Fibroblast of pulmonary artery (primary cell): Measurements from ENCODE around the gene TTLL11.

Experiments
- DNase-seq: peaks from one replicate; pipeline ENCODE4 v3.0.0-alpha.2; 2010; ENCODE audit warnings: low read depth
- H3K4me3 ChIP-seq: replicated peaks from 2 replicates; pipeline ENCODE4 v1.5.1; 2011; ENCODE audit warnings: low read depth, mild to moderate bottlenecking, control low read depth, low read length, moderate library complexity
- TF ChIP-seq, protein P1 (sequence below): IDR thresholded peaks from 2 replicates; pipeline ENCODE4 v1.5.1; 2011; ENCODE audit warnings: mild to moderate bottlenecking, control low read depth, low read length, inconsistent platforms; ENCODE audit errors: missing control alignments

The TTLL11 gene

DNA sequence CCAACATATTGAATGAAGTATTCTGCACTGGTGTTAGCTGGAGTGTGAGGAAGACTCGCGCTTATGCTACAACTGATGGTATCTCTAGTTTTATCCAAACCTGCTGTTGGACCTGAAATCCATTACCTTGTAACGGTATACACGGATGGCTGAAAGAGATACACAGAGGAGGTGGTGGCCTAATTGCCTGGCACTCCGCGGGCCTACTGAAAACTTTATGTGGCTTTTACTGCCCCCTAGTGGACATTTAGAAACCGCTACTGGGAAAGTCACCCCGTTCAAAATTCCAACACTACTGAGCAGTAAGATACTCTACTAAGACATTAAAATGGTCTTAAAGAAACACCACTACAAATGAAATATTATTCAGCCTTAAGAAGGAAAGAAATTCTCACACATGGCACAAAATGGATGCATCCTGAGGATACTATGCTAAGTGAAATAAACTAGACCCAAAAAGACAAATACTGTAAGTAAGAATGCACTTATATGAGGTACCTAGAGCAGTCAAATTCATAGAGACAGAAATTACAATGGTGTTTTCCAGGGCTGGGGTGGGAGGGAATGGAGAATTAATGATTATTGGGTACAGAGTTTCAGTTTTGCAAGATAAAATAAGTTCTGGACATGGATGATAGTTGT lies 100.4 kb downstream of the TTLL11 start:
- H3K4me3 ChIP-seq: no peak overlapping the region
- DNase-seq: peak; percentile 85
- TF ChIP-seq, protein P1, sequence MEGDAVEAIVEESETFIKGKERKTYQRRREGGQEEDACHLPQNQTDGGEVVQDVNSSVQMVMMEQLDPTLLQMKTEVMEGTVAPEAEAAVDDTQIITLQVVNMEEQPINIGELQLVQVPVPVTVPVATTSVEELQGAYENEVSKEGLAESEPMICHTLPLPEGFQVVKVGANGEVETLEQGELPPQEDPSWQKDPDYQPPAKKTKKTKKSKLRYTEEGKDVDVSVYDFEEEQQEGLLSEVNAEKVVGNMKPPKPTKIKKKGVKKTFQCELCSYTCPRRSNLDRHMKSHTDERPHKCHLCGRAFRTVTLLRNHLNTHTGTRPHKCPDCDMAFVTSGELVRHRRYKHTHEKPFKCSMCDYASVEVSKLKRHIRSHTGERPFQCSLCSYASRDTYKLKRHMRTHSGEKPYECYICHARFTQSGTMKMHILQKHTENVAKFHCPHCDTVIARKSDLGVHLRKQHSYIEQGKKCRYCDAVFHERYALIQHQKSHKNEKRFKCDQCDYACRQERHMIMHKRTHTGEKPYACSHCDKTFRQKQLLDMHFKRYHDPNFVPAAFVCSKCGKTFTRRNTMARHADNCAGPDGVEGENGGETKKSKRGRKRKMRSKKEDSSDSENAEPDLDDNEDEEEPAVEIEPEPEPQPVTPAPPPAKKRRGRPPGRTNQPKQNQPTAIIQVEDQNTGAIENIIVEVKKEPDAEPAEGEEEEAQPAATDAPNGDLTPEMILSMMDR: peak; percentile 77

DNA sequence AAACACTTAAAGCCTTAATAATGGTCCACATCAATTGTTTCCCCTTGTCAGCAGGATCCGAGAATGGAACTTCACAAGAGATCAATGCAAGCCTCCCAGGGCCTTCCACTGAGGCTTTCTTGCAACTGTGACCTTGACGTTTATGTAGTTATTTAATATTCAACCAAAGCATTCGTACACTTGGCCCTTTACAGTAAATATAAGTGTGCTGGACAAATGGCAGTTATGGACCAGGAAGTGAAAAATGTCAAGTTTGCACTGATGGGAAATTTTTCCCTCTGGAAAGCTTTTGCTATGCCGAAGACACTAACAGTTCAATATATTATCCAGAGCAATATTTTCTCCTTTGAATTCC lies 101.8 kb downstream of the TTLL11 start:
- TF ChIP-seq, protein P1: no peak
- H3K4me3 ChIP-seq: no peak overlapping the region
- DNase-seq: no peak

DNA sequence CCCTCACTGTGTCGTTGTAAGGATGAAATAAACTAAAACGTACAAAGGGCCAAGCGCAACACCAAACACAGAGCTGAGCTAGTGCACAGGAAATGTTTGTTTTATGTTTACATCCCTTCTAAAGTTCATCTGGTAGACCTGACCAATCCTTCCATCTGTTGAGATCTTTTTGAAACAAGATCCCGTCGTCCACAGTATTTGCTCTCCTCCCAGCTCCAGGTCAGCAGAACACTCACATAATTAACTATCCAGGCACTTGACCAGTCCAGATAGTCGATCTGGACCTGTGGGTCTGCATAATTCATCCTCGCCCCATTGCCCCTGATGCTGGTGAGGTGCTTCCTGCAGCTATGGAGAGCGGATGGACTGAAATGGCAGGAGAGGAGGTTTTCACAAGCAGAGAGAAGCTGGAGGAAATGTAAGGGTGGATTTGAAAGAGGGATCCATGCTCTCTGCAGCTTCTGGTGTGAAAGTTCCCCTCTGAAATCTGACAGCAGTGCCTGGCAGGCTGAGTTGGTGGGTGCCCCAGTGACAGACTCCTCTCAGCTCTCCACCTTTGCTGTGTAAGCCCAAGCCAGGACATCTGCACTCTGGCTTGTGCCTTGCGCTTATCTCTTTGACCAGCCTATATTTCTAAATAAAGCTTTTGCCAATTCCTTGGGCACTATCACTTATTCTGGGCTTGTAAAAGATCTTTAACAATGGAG lies 102.4 kb downstream of the TTLL11 start:
- TF ChIP-seq, protein P1: no peak
- H3K4me3 ChIP-seq: no peak overlapping the region
- DNase-seq: no peak

DNA sequence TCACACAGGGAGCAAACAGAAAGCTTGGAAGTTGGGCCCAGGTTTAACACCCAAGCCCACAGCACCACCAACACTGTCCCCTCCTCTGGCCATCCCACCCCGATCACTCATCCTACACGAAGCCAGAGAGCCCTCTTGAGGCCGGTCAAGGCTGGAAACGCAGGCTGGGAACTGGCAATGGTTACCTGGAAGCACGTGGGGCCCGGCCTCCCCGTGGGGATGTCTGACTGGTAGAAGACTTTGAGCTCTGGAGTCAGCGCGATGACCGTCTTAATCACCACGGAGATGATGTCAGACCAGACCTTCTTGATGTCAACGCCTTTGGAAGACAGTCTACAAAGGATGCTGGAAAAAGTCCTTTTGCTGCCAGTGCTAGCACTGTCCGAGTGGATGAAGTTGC lies 104.1 kb downstream of the TTLL11 start:
- peak; percentile 30 for DNase-seq
- TF ChIP-seq, protein P1: peak; percentile 26
- no peak overlapping the region for H3K4me3 ChIP-seq

DNA sequence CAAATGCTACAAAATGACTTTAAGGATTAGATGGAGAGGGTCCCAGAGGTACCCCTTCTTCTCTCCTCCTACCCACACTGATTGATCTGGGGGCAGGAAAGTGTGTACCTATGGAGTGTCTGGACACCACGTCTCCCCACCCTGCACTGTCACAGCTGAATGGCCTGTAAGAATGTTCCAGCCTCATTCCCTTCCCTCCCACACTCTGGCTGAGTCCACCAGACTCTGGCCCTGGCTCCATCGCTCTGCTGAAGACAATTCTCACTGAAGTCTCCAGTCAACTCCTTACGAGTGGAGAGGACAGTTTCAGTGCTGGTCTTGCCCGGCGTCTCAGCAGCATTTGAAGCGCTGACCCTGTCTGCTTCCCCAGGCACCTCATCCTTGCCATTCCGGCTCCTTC lies 105.8 kb downstream of the TTLL11 start:
- no peak for DNase-seq
- no peak overlapping the region for H3K4me3 ChIP-seq
- TF ChIP-seq, protein P1: no peak

DNA sequence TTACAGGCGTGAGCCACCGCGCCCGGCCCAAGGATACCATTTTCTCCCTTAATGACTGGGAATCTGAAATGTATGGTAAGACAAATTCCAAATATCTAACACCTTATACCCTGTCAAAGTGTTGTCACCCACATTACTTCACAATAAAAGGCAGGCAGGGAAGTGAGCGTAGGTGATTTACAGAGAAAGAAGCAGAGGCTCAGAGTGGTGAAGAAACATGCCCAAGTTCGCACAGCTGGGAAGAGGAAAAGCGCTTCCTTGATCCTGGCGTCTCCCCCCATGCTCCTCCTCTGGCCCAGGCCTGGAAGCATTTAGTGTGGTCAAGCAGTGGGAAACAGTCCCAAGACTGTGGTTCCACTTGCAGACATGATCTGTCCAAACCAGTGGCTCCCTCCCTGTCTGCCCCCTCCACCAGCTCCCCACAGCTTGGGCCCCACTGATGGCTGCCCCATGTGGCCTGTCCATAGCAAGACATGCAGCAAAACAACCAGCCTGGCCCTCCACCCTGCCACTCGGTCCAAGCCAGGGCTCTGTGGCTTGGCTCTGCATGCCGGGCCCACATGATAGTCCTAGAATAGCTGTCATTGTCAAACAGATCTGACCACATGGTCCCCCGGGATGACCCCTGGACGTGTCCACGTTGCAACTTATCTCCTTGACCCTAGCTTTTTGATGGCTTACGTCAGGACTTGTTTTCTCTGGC lies 107.2 kb downstream of the TTLL11 start:
- peak; percentile 27 for DNase-seq
- H3K4me3 ChIP-seq: no peak overlapping the region
- TF ChIP-seq, protein P1: no peak
